CD4-positive, alpha-beta T cell (primary cell): Measurements from ENCODE around the gene KCTD14. TPM values are rescaled to one million over a fixed set of nuclear protein-coding genes. Genes with fewer than 3 reads are reported as not detected.
"Not testable (repeated sequence)": the region's sequence is repeated elsewhere in the genome, so short reads cannot be mapped to it uniquely, and the experiment has no call there.

Source experiments
- ATAC-seq: fragments of 200-7000 bp; cut with Tn5 transposase; one replicate; pipeline ENCODE4 v1.10.0; 2022; ENCODE audit warnings: mild to moderate bottlenecking; ENCODE audit not compliant: poor library complexity
- CTCF ChIA-PET: fragments of 350-600 bp; sonication (Branson Sonifier 250); formaldehyde crosslinking; loops from one replicate; lab custom pipeline; 2021; ENCODE audit warnings: antibody characterized with exemption, inconsistent platforms; lab: Charles Lee
- POLR2A ChIA-PET: fragments of 350-600 bp; sonication (Branson Sonifier 250); formaldehyde crosslinking; loops from one replicate; lab custom pipeline; 2021; ENCODE audit warnings: antibody characterized with exemption, inconsistent platforms; lab: Charles Lee
- DNase-seq, 14 experiments: peaks; one replicate each; pipeline ENCODE4 v3.0.0-alpha.2; 2013 to 2020; ENCODE audit warnings: mixed read lengths in 2 of 14
- H3K27ac ChIP-seq, 2 donors: one replicate each; pipeline versions ENCODE4 v1.5.1 to v1.7.0; 2013; ENCODE audit warnings: low read length in 2 of 2, low read depth in 1 of 2, mild to moderate bottlenecking in 1 of 2
- H3K27me3 ChIP-seq, 2 experiments: 1 replicate in 1 of 2; 2 replicates in 1 of 2; pipeline versions ENCODE4 v1.6.1 to v1.7.0; 2013; ENCODE audit warnings: low read length in 2 of 2, control low read depth in 1 of 2, mild to moderate bottlenecking in 1 of 2, moderate library complexity in 1 of 2; ENCODE audit not compliant: insufficient read depth in 2 of 2, control insufficient read depth in 1 of 2
- H3K36me3 ChIP-seq: one replicate; pipeline ENCODE4 v1.6.1; 2013; ENCODE audit warnings: low read length, control low read depth; ENCODE audit not compliant: insufficient read depth
- H3K4me1 ChIP-seq: one replicate; pipeline ENCODE4 v1.6.1; 2013; ENCODE audit warnings: low read length, control low read depth; ENCODE audit not compliant: insufficient read depth
- H3K4me3 ChIP-seq: one replicate; pipeline ENCODE4 v1.5.1; 2013; ENCODE audit warnings: mild to moderate bottlenecking, low read length, moderate library complexity
- H3K9me3 ChIP-seq, 2 experiments: 1 replicate in 1 of 2; 2 replicates in 1 of 2; pipeline versions ENCODE4 v1.6.1 to v1.7.0; 2013; ENCODE audit warnings: low read length in 2 of 2, mild to moderate bottlenecking in 2 of 2, control low read depth in 1 of 2, moderate library complexity in 1 of 2; ENCODE audit not compliant: control insufficient read depth in 1 of 2, insufficient read depth in 1 of 2
- H3K27ac Mint-ChIP-seq: one replicate; pipeline ENCODE4 v1.8.0; 2020; ENCODE audit warnings: mixed read lengths
- H3K27me3 Mint-ChIP-seq: one replicate; pipeline ENCODE4 v1.8.0; 2021; ENCODE audit warnings: mixed read lengths
- H3K36me3 Mint-ChIP-seq: one replicate; pipeline ENCODE4 v1.8.0; 2021; ENCODE audit warnings: low read depth, mixed read lengths
- H3K4me1 Mint-ChIP-seq: one replicate; pipeline ENCODE4 v1.8.0; 2021; ENCODE audit warnings: low read depth, mixed read lengths
- H3K4me3 Mint-ChIP-seq: one replicate; pipeline ENCODE4 v1.8.0; 2020; ENCODE audit warnings: mild to moderate bottlenecking, mixed read lengths
- H3K9me3 Mint-ChIP-seq: one replicate; pipeline ENCODE4 v1.8.0; 2020; ENCODE audit warnings: mixed read lengths
- intact Hi-C, 2 experiments: fragments of 100-400 bp; cut with DNase I in 1 of 2; cut with micrococcal nuclease in 1 of 2; formaldehyde crosslinking; loops; one replicate each; pipeline versions ENCODE4 v1.15.1 to v1.9.0; 2023 to 2025; cut with DNase I, micrococcal nuclease
- total RNA-seq, 174 experiments: library from RNA in 2 of 174; stranded (reverse) in 2 of 174; gene quantifications; one replicate each; pipeline ENCODE4 v1.2.3 and lab custom pipeline; 2021 to 2026
- TF ChIP-seq, protein P1 (sequence below): fragments of 200-600 bp; IDR thresholded peaks from one replicate; pipeline ENCODE4 v1.8.0; 2022; ENCODE audit warnings: antibody characterized with exemption, mild to moderate bottlenecking

The KCTD14 gene
- total RNA-seq, 2 experiments from 2014 or later: 0.34 TPM; not detected in 1

DNA sequence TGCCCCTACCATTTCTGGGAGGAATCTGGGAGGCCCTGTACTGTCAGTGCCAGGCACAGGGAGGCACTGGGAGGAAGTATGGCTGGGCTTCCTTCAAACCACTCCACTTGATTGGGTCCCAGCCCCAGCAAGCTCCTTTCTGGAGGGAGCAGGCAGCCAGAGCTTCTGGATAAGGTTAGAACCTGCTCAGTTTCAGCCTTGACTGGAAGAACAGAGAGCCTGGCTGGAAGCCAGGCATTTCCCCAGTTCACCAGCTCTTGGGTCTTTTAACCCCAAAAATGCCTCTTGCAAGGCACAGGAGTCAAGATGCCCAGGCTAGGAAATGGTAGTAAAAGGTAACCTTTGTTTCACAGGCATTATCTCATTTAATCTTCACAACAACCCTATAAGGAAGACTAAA, 9.0 kb upstream of the KCTD14 start:
- no peaks in the 10 kb centered on the region for H3K9me3 ChIP-seq
- H3K27ac Mint-ChIP-seq: no peak overlapping the region
- no peak for DNase-seq
- no peak overlapping the region for H3K4me3 Mint-ChIP-seq
- H3K27me3 ChIP-seq: no peaks in the 10 kb centered on the region
- no peaks in the 10 kb centered on the region for H3K36me3 Mint-ChIP-seq
- H3K9me3 Mint-ChIP-seq: no peaks in the 10 kb centered on the region
- ChIA-PET CTCF (no interaction called here), POLR2A (interaction anchor here (1.1 kb wide), 1 partner anchor 37 kb away, joined by 4 read pairs; the partner anchor contains the start of gene INTS4)
- ATAC-seq: no peak
- H3K4me3 ChIP-seq: no peak overlapping the region
- no peaks in the 10 kb centered on the region for H3K4me1 Mint-ChIP-seq
- intact Hi-C loops: no loop called here
- peaks cover 6% of the 10 kb centered on the region for H3K27me3 Mint-ChIP-seq
- no peaks in the 10 kb centered on the region for H3K4me1 ChIP-seq
- H3K36me3 ChIP-seq: no peaks in the 10 kb centered on the region
- TF ChIP-seq, protein P1, sequence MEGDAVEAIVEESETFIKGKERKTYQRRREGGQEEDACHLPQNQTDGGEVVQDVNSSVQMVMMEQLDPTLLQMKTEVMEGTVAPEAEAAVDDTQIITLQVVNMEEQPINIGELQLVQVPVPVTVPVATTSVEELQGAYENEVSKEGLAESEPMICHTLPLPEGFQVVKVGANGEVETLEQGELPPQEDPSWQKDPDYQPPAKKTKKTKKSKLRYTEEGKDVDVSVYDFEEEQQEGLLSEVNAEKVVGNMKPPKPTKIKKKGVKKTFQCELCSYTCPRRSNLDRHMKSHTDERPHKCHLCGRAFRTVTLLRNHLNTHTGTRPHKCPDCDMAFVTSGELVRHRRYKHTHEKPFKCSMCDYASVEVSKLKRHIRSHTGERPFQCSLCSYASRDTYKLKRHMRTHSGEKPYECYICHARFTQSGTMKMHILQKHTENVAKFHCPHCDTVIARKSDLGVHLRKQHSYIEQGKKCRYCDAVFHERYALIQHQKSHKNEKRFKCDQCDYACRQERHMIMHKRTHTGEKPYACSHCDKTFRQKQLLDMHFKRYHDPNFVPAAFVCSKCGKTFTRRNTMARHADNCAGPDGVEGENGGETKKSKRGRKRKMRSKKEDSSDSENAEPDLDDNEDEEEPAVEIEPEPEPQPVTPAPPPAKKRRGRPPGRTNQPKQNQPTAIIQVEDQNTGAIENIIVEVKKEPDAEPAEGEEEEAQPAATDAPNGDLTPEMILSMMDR: no peak
- H3K27ac ChIP-seq: no peak overlapping the region

DNA sequence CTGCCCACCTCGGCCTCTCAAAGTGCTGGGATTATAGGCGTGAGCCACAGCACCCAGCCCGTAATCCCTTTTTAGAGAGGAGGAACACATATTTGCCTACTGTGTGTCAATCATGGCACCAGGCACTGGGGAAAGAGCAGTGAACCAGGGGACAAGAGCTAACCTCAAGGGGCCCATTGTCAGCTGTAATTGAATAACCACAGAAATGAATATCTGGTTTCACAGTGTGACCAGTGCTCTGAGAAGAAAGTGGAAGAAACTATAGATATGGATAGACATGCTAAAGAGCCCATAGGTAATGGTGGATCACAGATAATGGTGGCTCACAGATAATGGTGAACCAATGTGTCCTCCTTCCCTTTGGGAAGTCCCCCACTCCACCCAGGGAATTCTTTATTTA, 8.6 kb upstream of the KCTD14 start:
- Mint-ChIP-seq H3K4me1 (no peaks in the 10 kb centered on the region), H3K27me3 (peaks cover 6% of the 10 kb centered on the region), H3K4me3 (no peak overlapping the region), H3K9me3 (no peaks in the 10 kb centered on the region), H3K36me3 (no peaks in the 10 kb centered on the region), H3K27ac (no peak overlapping the region)
- H3K9me3 ChIP-seq: no peaks in the 10 kb centered on the region
- ChIA-PET CTCF (no interaction called here), POLR2A (interaction anchor here (1.1 kb wide), 1 partner anchor 37 kb away, joined by 4 read pairs; the partner anchor contains the start of gene INTS4)
- no peak overlapping the region for H3K27ac ChIP-seq
- no peaks in the 10 kb centered on the region for H3K4me1 ChIP-seq
- no peak for DNase-seq
- intact Hi-C loops: no loop called here
- H3K36me3 ChIP-seq: no peaks in the 10 kb centered on the region
- TF ChIP-seq, protein P1: no peak
- no peak overlapping the region for H3K4me3 ChIP-seq
- ATAC-seq: no peak
- H3K27me3 ChIP-seq: no peaks in the 10 kb centered on the region

GRCh38 chr11:78030429-78031325, 7.6 kb upstream of the KCTD14 start:
- DNase-seq: no peak
- H3K4me3 ChIP-seq: no peak overlapping the region
- TF ChIP-seq, protein P1: no peak

GRCh38 chr11:78028423-78028822, 5.3 kb upstream of the KCTD14 start:
- H3K9me3 Mint-ChIP-seq, POLR2A ChIA-PET, CTCF ChIA-PET, H3K4me3 ChIP-seq, H3K4me1 ChIP-seq, intact Hi-C loops, ATAC-seq, H3K4me1 Mint-ChIP-seq, H3K27me3 Mint-ChIP-seq, DNase-seq, H3K27ac ChIP-seq, H3K9me3 ChIP-seq, H3K36me3 Mint-ChIP-seq, H3K36me3 ChIP-seq, H3K27me3 ChIP-seq, H3K27ac Mint-ChIP-seq, H3K4me3 Mint-ChIP-seq: not testable (repeated sequence)

More at GRCh38 chr11:78030429-78031325, 7.6 kb upstream of the KCTD14 start:
- Mint-ChIP-seq H3K27me3 (peaks cover 6% of the 10 kb centered on the region), H3K36me3 (no peaks in the 10 kb centered on the region), H3K4me1 (no peaks in the 10 kb centered on the region), H3K27ac (no peak overlapping the region), H3K4me3 (no peak overlapping the region), H3K9me3 (no peaks in the 10 kb centered on the region)
- H3K9me3 ChIP-seq: no peaks in the 10 kb centered on the region
- no peaks in the 10 kb centered on the region for H3K36me3 ChIP-seq
- H3K4me1 ChIP-seq: no peaks in the 10 kb centered on the region
- ChIA-PET CTCF (no interaction called here), POLR2A (no interaction called here)
- no peak overlapping the region for H3K27ac ChIP-seq
- ATAC-seq: no peak
- intact Hi-C loops: no loop called here
- no peaks in the 10 kb centered on the region for H3K27me3 ChIP-seq
